ENCODE data around the gene MED25. TPM values are rescaled to one million over a fixed set of nuclear protein-coding genes. Genes with fewer than 3 reads are reported as not detected.

MED25 gene
- total RNA-seq, 1 experiment from 2014 or later = 99.6 TPM

- Histone ChIP-seq H4K20me1 (ENCODE audit: insufficient read depth) (peaks cover 29% of the 10 kb centered on the region), H3K9me3 (ENCODE audit: insufficient read depth, low read depth) (no peaks in the 10 kb centered on the region), H3K4me2 (peak overlapping the region; percentile 89), H3K79me2 (ENCODE audit: low read depth) (peaks cover 46% of the 10 kb centered on the region), H3K4me1 (replicated peaks; ENCODE audit: insufficient read depth) (peaks cover 37% of the 10 kb centered on the region), H3K27ac (peak overlapping the region; percentile 90; the same call in 1 of the 2 replicates), H3K4me3 (peak overlapping the region; percentile 99; the same call in 1 of the 2 replicates), H3F3A (ENCODE audit: insufficient read depth, low read depth) (peaks cover 57% of the 10 kb centered on the region; the same call in 1 of the 2 replicates), H2AFZ (peak overlapping the region; percentile 97), H3K27me3 (ENCODE audit: insufficient read depth, low read depth) (no peaks in the 10 kb centered on the region), H3K36me3 (ENCODE audit: low read depth) (no peaks in the 10 kb centered on the region), H3K9me2 (ENCODE audit: insufficient read depth) (no peaks in the 10 kb centered on the region)
- CTCF ChIA-PET = interaction anchor here (0.5 to 1.1 kb wide), 2 partner anchors 28 to 288 kb away, joined by 11 to 21 read pairs; no protein-coding TSS in a partner anchor
- no TSS peak for BruUV-seq (replicated peaks)
- DNase-seq = no peak
- intact Hi-C loops (cut with micrococcal nuclease; ENCODE audit: unreplicated experiment) = loop anchor here (1.0 kb wide), 1 partner anchor 32 kb away; no protein-coding TSS in a partner anchor
- TF ChIP-seq, protein P1, sequence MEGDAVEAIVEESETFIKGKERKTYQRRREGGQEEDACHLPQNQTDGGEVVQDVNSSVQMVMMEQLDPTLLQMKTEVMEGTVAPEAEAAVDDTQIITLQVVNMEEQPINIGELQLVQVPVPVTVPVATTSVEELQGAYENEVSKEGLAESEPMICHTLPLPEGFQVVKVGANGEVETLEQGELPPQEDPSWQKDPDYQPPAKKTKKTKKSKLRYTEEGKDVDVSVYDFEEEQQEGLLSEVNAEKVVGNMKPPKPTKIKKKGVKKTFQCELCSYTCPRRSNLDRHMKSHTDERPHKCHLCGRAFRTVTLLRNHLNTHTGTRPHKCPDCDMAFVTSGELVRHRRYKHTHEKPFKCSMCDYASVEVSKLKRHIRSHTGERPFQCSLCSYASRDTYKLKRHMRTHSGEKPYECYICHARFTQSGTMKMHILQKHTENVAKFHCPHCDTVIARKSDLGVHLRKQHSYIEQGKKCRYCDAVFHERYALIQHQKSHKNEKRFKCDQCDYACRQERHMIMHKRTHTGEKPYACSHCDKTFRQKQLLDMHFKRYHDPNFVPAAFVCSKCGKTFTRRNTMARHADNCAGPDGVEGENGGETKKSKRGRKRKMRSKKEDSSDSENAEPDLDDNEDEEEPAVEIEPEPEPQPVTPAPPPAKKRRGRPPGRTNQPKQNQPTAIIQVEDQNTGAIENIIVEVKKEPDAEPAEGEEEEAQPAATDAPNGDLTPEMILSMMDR (conservative IDR thresholded peaks at IDR 0.05) = no peak
- TF ChIP-seq EZH2 (IDR thresholded peaks at IDR 0.05; ENCODE audit: low read depth) = no peak
- POLR2A ChIA-PET (ENCODE audit: unreplicated experiment) = interaction anchor here (0.7 to 1.2 kb wide), 6 partner anchors 17 to 185 kb away, joined by 3 to 20 read pairs (median 6); partner anchors contain the start of gene AP2A1
Measured at GRCh38 chr19:49849433-49850220, 31.5 kb downstream of the MED25 start.

DNA sequence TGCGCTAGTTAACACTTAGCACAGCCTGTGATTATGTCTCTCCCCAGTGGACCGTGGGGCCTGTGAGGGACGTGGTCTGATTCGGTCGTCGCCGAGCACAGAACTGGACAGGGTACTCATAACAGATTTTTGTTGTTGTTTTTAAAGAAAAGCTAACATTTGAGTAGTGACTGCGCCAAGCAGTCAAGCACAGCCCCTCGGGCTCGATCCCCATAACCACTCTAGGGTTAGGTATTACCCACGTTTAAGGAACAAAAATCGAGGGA lies 32.1 kb downstream of the MED25 start:
- TF ChIP-seq EZH2 (IDR thresholded peaks at IDR 0.05; ENCODE audit: low read depth) = no peak
- TF ChIP-seq, protein P1 (conservative IDR thresholded peaks at IDR 0.05) = no peak
- peaks cover 33% of the 10 kb centered on the region for H4K20me1 ChIP-seq (ENCODE audit: insufficient read depth)
- H3K27ac ChIP-seq = peak overlapping the region; percentile 90; the same call in 1 of the 2 replicates
- no peaks in the 10 kb centered on the region for H3K36me3 ChIP-seq (ENCODE audit: low read depth)
- ChIA-PET CTCF (interaction anchor here (0.5 to 1.1 kb wide), 4 partner anchors 10 to 288 kb away, joined by 6 to 21 read pairs (median 9); no protein-coding TSS in a partner anchor), POLR2A (ENCODE audit: unreplicated experiment) (interaction anchor here (0.6 to 1.2 kb wide), 4 partner anchors 19 to 361 kb away, joined by 3 to 20 read pairs (median 5); partner anchors contain the start of gene AP2A1)
- BruUV-seq (replicated peaks) = no TSS peak
- H3K9me3 ChIP-seq (ENCODE audit: insufficient read depth, low read depth) = no peaks in the 10 kb centered on the region
- H3K79me2 ChIP-seq (ENCODE audit: low read depth) = peaks cover 51% of the 10 kb centered on the region
- H3F3A ChIP-seq (ENCODE audit: insufficient read depth, low read depth) = peaks cover 61% of the 10 kb centered on the region; the same call in 1 of the 2 replicates
- peaks cover 37% of the 10 kb centered on the region for H3K4me1 ChIP-seq (replicated peaks; ENCODE audit: insufficient read depth)
- no peak for DNase-seq
- intact Hi-C loops (cut with micrococcal nuclease; ENCODE audit: unreplicated experiment) = loop anchor here (1.0 kb wide), 1 partner anchor 33 kb away; no protein-coding TSS in a partner anchor
- H3K4me2 ChIP-seq = peak overlapping the region; percentile 89
- no peaks in the 10 kb centered on the region for H3K27me3 ChIP-seq (ENCODE audit: insufficient read depth, low read depth)
- peak overlapping the region; percentile 97 for H2AFZ ChIP-seq
- H3K9me2 ChIP-seq (ENCODE audit: insufficient read depth) = no peaks in the 10 kb centered on the region
- H3K4me3 ChIP-seq = peak overlapping the region; percentile 99

GRCh38 chr19:49850487-49851342 lies 32.6 kb downstream of the MED25 start, which contains the start of gene PTOV1:
Gene PTOV1 (plus strand): TSS chr19:49851159.
- intact Hi-C loops (cut with micrococcal nuclease; ENCODE audit: unreplicated experiment) = loop anchor here (1.0 kb wide), 1 partner anchor 33 kb away; no protein-coding TSS in a partner anchor
- POLR2A ChIA-PET (ENCODE audit: unreplicated experiment) = interaction anchor here (0.6 to 1.2 kb wide), 5 partner anchors 19 to 858 kb away, joined by 3 to 20 read pairs (median 3); partner anchors contain the start of gene AP2A1
- DNase-seq = peak; percentile 76 to 92
- no peaks in the 10 kb centered on the region for H3K36me3 ChIP-seq (ENCODE audit: low read depth)
- peak within 1 kb of the TSS; percentile 90 for H3K27ac ChIP-seq
- H3K9me3 ChIP-seq (ENCODE audit: insufficient read depth, low read depth) = no peaks in the 10 kb centered on the region
- H3K9me2 ChIP-seq (ENCODE audit: insufficient read depth) = no peaks in the 10 kb centered on the region
- TF ChIP-seq EZH2 (IDR thresholded peaks at IDR 0.05; ENCODE audit: low read depth) = no peak
- TF ChIP-seq, protein P1 (conservative IDR thresholded peaks at IDR 0.05) = no peak
- BruUV-seq (replicated peaks) = TSS peak; percentile 57
- CTCF ChIA-PET = interaction anchor here (0.6 to 1.1 kb wide), 3 partner anchors 10 to 31 kb away, joined by 6 to 21 read pairs (median 7); no protein-coding TSS in a partner anchor
- peaks cover 56% of the 10 kb centered on the region for H3K79me2 ChIP-seq (ENCODE audit: low read depth)
- peaks cover 37% of the 10 kb centered on the region for H3K4me1 ChIP-seq (replicated peaks; ENCODE audit: insufficient read depth)
- H4K20me1 ChIP-seq (ENCODE audit: insufficient read depth) = peaks cover 38% of the 10 kb centered on the region
- H3K4me3 ChIP-seq = peak within 1 kb of the TSS; percentile 99
- peaks cover 67% of the 10 kb centered on the region; the same call in 1 of the 2 replicates for H3F3A ChIP-seq (ENCODE audit: insufficient read depth, low read depth)
- no peaks in the 10 kb centered on the region for H3K27me3 ChIP-seq (ENCODE audit: insufficient read depth, low read depth)
- H3K4me2 ChIP-seq = peak within 1 kb of the TSS; percentile 95
- H2AFZ ChIP-seq = peak within 1 kb of the TSS; percentile 97
